Keratinocyte (primary cell): ENCODE data around the gene TRIM27. TPM values are rescaled to one million over a fixed set of nuclear protein-coding genes. Genes with fewer than 3 reads are reported as not detected.

Experiments
- polyA plus RNA-seq, 5 experiments: library from polyadenylated mRNA; depleted of rRNA in 3 of 5; stranded (reverse) in 3 of 5; stranded (forward) in 1 of 5; unstranded in 1 of 5; fragments of >200 nt; gene quantifications; 1 replicate in 1 of 5; 2 replicates in 3 of 5; 3 replicates in 1 of 5; pipeline versions ENCODE4 v1.2.1 to v1.2.3, GENCODE V29; 2011 to 2012; ENCODE audit warnings: missing spikeins in 2 of 5, low read depth in 1 of 5, low replicate concordance in 1 of 5
- small RNA-seq, 3 experiments: library from RNA; depleted of rRNA; stranded (forward); fragments of <200 nt; gene quantifications; one replicate each; pipeline ENCODE3, GENCODE V24; 2012; ENCODE audit warnings: low read depth in 3 of 3, low replicate concordance in 1 of 3; ENCODE audit not compliant: insufficient read length in 3 of 3

Gene TRIM27
- polyA plus RNA-seq, 1 donor (not counting 4 experiments of a cell fraction or from before 2014, with no cell fraction given), result 47.3 TPM

Small RNA genes lying within 50 kb of the gene (small RNA-seq; reads per million reads assigned to genes)
- 0 reads per million in 3 experiments for gene RNU6-930P

Other genes starting within 250 kb of the TRIM27 start
- 1.7 to 2.7 TPM (median 2.6 TPM) in 3 replicates for gene ZNF311, start 81.3 kb upstream of the TRIM27 start, polyA plus RNA-seq
- not detected in 3 replicates for gene OR2W1, start 121.2 kb upstream of the TRIM27 start, polyA plus RNA-seq
- not detected in 3 replicates for gene OR2B3, start 163.3 kb upstream of the TRIM27 start, polyA plus RNA-seq
- gene OR2J1, start 175.5 kb upstream of the TRIM27 start, polyA plus RNA-seq, result not detected in 3 replicates
- gene OR2J3, start 184.1 kb upstream of the TRIM27 start, polyA plus RNA-seq, result not detected in 3 replicates
- not detected in 3 replicates for gene OR2J2, start 246.9 kb upstream of the TRIM27 start, polyA plus RNA-seq